GM19328 (cell line): Measurements from ENCODE around the gene FAM89A.

Experiments used
- ATAC-seq: cut with Tn5 transposase; IDR thresholded peaks from one replicate; pipeline ENCODE4 v1.9.1; 2021; ENCODE audit warnings: mild to moderate bottlenecking, moderate library complexity; ENCODE audit not compliant: unreplicated experiment

The FAM89A gene

GRCh38 chr1:231040019-231040799 lies at the start of gene FAM89A:
FAM89A (minus strand) TSS chr1:231040254; CDS start chr1:231040211, 43 bp downstream.
- ATAC-seq = peak; percentile 72

- ATAC-seq = no peak
Measured at GRCh38 chr1:231084353-231084752, 44.3 kb upstream of the FAM89A start.

- no peak for ATAC-seq
Measured at GRCh38 chr1:231079163-231079562, 39.1 kb upstream of the FAM89A start.

GRCh38 chr1:231078250-231078649 lies 38.2 kb upstream of the FAM89A start:
- ATAC-seq = no peak

GRCh38 chr1:231076802-231077201 lies 36.7 kb upstream of the FAM89A start:
- no peak for ATAC-seq

GRCh38 chr1:231075497-231075896 lies 35.4 kb upstream of the FAM89A start:
- no peak for ATAC-seq

- ATAC-seq = no peak
Measured at GRCh38 chr1:231075020-231075419, 35.0 kb upstream of the FAM89A start.

- ATAC-seq = no peak
Measured at GRCh38 chr1:231074046-231074445, 34.0 kb upstream of the FAM89A start.

GRCh38 chr1:231073331-231073730 lies 33.3 kb upstream of the FAM89A start:
- ATAC-seq = no peak

GRCh38 chr1:231072502-231073094 lies 32.5 kb upstream of the FAM89A start:
- ATAC-seq = no peak

- ATAC-seq = no peak
Measured at GRCh38 chr1:231072041-231072440, 32.0 kb upstream of the FAM89A start.

GRCh38 chr1:231070758-231071444 lies 30.8 kb upstream of the FAM89A start:
- no peak for ATAC-seq

- no peak for ATAC-seq
Measured at GRCh38 chr1:231069333-231069732, 29.3 kb upstream of the FAM89A start.

GRCh38 chr1:231068762-231069161 lies 28.7 kb upstream of the FAM89A start:
- no peak for ATAC-seq

GRCh38 chr1:231065510-231066241 lies 25.6 kb upstream of the FAM89A start:
- no peak for ATAC-seq

GRCh38 chr1:231064418-231064817 lies 24.4 kb upstream of the FAM89A start:
- no peak for ATAC-seq

GRCh38 chr1:231063331-231063730 lies 23.3 kb upstream of the FAM89A start:
- ATAC-seq = no peak

- ATAC-seq = no peak
Measured at GRCh38 chr1:231062500-231063270, 22.6 kb upstream of the FAM89A start.

GRCh38 chr1:231059566-231060193 lies 19.6 kb upstream of the FAM89A start:
- ATAC-seq = no peak
